Sigmoid colon (tissue), 4 donors: ENCODE measurements around the gene KCNJ12.

ENCODE experiments used
- CTCF ChIP-seq, 4 experiments: fragments of 450-650 bp in 3 of 4; fragments of 200-600 bp in 1 of 4; IDR thresholded peaks; one replicate each; pipeline ENCODE4 v1.5.1; 2016 to 2019; ENCODE audit warnings: antibody characterized with exemption in 4 of 4, mild to moderate bottlenecking in 3 of 4, moderate library complexity in 2 of 4
- EP300 ChIP-seq, 4 donors: sonication (generic); formaldehyde crosslinking; IDR thresholded peaks; one replicate each; pipeline ENCODE4 v1.6.1; 2017; ENCODE audit warnings: antibody characterized with exemption in 4 of 4
- POLR2A ChIP-seq, 2 donors: fragments of 450-650 bp; IDR thresholded peaks; one replicate each; pipeline ENCODE4 v1.6.1; 2016; ENCODE audit warnings: antibody characterized with exemption in 2 of 2, mild to moderate bottlenecking in 2 of 2, moderate library complexity in 2 of 2
- POLR2AphosphoS5 ChIP-seq, 4 donors: sonication (generic); formaldehyde crosslinking; IDR thresholded peaks; one replicate each; pipeline ENCODE4 v1.6.1; 2017; ENCODE audit warnings: antibody characterized with exemption in 4 of 4

- TF ChIP-seq CTCF (IDR thresholded peaks at IDR 0.05) (no peak), POLR2AphosphoS5 (IDR thresholded peaks at IDR 0.05) (no peak), POLR2A (IDR thresholded peaks at IDR 0.05) (no peak), EP300 (IDR thresholded peaks at IDR 0.05) (no peak)
These were observed 23.8 kb upstream of the KCNJ12 start for GRCh38 chr17:21352221-21352980.
